Hepatocyte (in vitro differentiated cells): ENCODE data around the gene LRRFIP1. TPM values are rescaled to one million over a fixed set of nuclear protein-coding genes. Genes with fewer than 3 reads are reported as not detected.

Experiments
- DNase-seq: peaks from one replicate; pipeline ENCODE4 v3.0.0-alpha.2; 2016; ENCODE audit warnings: low spot score
- H2AFZ ChIP-seq: fragments of 200-600 bp; sonication (generic); 2 replicates; pipeline ENCODE4 v1.6.0; 2016; ENCODE audit warnings: antibody characterized with exemption, mild to moderate bottlenecking
- H3K27ac ChIP-seq: fragments of 200-600 bp; sonication (generic); 2 replicates; pipeline ENCODE4 v1.5.1; 2016; ENCODE audit warnings: mild to moderate bottlenecking
- H3K27me3 ChIP-seq: fragments of 200-600 bp; sonication (generic); 2 replicates; pipeline ENCODE4 v1.6.1; 2016
- H3K36me3 ChIP-seq: fragments of 200-600 bp; sonication (generic); replicated peaks from 2 replicates; pipeline ENCODE4 v1.5.1; 2016; ENCODE audit warnings: low read depth; ENCODE audit not compliant: insufficient read depth
- H3K4me1 ChIP-seq: fragments of 200-600 bp; sonication (generic); 2 replicates; pipeline ENCODE4 v1.5.1; 2016; ENCODE audit warnings: mild to moderate bottlenecking, moderate library complexity; ENCODE audit not compliant: insufficient read depth
- H3K4me2 ChIP-seq: fragments of 200-600 bp; sonication (generic); 2 replicates; pipeline ENCODE4 v1.6.0; 2016
- H3K4me3 ChIP-seq: fragments of 200-600 bp; sonication (generic); 2 replicates; pipeline ENCODE4 v1.5.1; 2016; ENCODE audit warnings: mild to moderate bottlenecking
- H3K79me2 ChIP-seq: fragments of 200-600 bp; sonication (generic); 2 replicates; pipeline ENCODE4 v1.6.0; 2017; ENCODE audit warnings: mild to moderate bottlenecking
- H3K9me2 ChIP-seq: fragments of 200-600 bp; sonication (generic); replicated peaks from 2 replicates; pipeline ENCODE4 v1.6.0; 2017; ENCODE audit warnings: mild to moderate bottlenecking; ENCODE audit not compliant: insufficient read depth
- H3K9me3 ChIP-seq: fragments of 200-600 bp; sonication (generic); 2 replicates; pipeline ENCODE4 v1.5.1; 2016; ENCODE audit warnings: low read depth, mild to moderate bottlenecking
- H4K20me1 ChIP-seq: fragments of 200-600 bp; sonication (generic); 2 replicates; pipeline ENCODE4 v1.6.0; 2016; ENCODE audit warnings: mild to moderate bottlenecking; ENCODE audit not compliant: insufficient read depth, poor library complexity, severe bottlenecking
- EZH2 ChIP-seq: fragments of 200-600 bp; sonication (generic); IDR thresholded peaks from 2 replicates; pipeline ENCODE4 v1.6.1; 2016; ENCODE audit warnings: antibody characterized with exemption, mild to moderate bottlenecking, borderline replicate concordance
- EZH2phosphoT487 ChIP-seq: fragments of 200-600 bp; sonication (generic); IDR thresholded peaks from one replicate; pipeline ENCODE4 v1.6.1; 2018; ENCODE audit warnings: antibody characterized with exemption, mild to moderate bottlenecking, low read depth, moderate library complexity; ENCODE audit not compliant: unreplicated experiment, severe bottlenecking
- WGBS: methylation state at CpG from one replicate; pipeline ENCODE4 v1.1.6; 2016; ENCODE audit warnings: low lambda C conversion rate; ENCODE audit errors: missing lambda C conversion rate; 5-methylcytosine and 5-hydroxymethylcytosine counted together
- polyA plus RNA-seq: library from polyadenylated mRNA; unstranded; fragments of >200 nt; fragmentation: Nextera tagmentation; extraction: Ambion mirVana; gene quantifications from 2 replicates; pipeline ENCODE4 v1.2.1, GENCODE V29; 2016
- total RNA-seq: library from RNA; depleted of rRNA; stranded (reverse); fragments of >200 nt; gene quantifications from 2 replicates; pipeline ENCODE4 v1.2.3, GENCODE V29; 2014
- TF ChIP-seq, protein P1 (sequence below): fragments of 200-600 bp; sonication (generic); IDR thresholded peaks from 2 replicates; pipeline ENCODE4 v1.5.1; 2016; ENCODE audit warnings: antibody characterized with exemption, mild to moderate bottlenecking; ENCODE audit not compliant: poor library complexity

Gene LRRFIP1
- total and polyA plus RNA-seq, 2 experiments from 2014 or later = 42.7 to 64.1 TPM

DNA sequence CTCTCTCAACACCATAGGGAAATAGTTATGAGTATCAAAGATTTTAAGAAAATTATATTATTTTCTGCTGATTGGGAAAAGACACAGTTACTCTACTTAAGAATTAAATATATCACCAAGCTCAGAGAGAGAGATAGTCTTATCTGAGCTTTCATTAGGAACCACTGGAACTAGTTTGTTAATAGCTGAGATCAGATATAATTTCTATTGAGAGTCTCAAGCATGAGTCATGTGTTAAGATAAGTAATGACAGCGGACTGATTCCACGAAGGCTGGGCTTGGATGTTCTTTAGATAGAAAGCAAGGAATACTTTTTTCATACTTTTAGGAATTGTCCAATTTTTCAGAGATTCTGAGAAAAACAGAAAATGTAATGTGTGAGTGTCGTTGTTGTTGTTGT lies 126.8 kb downstream of the LRRFIP1 start:
- no peak for TF ChIP-seq EZH2
- no peak for TF ChIP-seq EZH2phosphoT487
- TF ChIP-seq, protein P1, sequence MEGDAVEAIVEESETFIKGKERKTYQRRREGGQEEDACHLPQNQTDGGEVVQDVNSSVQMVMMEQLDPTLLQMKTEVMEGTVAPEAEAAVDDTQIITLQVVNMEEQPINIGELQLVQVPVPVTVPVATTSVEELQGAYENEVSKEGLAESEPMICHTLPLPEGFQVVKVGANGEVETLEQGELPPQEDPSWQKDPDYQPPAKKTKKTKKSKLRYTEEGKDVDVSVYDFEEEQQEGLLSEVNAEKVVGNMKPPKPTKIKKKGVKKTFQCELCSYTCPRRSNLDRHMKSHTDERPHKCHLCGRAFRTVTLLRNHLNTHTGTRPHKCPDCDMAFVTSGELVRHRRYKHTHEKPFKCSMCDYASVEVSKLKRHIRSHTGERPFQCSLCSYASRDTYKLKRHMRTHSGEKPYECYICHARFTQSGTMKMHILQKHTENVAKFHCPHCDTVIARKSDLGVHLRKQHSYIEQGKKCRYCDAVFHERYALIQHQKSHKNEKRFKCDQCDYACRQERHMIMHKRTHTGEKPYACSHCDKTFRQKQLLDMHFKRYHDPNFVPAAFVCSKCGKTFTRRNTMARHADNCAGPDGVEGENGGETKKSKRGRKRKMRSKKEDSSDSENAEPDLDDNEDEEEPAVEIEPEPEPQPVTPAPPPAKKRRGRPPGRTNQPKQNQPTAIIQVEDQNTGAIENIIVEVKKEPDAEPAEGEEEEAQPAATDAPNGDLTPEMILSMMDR = no peak
- Histone ChIP-seq H3K36me3 (no peaks in the 10 kb centered on the region), H3K9me3 (no peaks in the 10 kb centered on the region), H3K9me2 (no peaks in the 10 kb centered on the region), H3K27me3 (no peaks in the 10 kb centered on the region), H3K4me2 (no peak overlapping the region), H4K20me1 (no peaks in the 10 kb centered on the region), H2AFZ (no peak overlapping the region), H3K4me3 (no peak overlapping the region), H3K79me2 (no peaks in the 10 kb centered on the region), H3K27ac (no peak overlapping the region), H3K4me1 (no peaks in the 10 kb centered on the region)
- WGBS = 54% methylated on average over 3 of the region's 3 CpGs
- no peak for DNase-seq

DNA sequence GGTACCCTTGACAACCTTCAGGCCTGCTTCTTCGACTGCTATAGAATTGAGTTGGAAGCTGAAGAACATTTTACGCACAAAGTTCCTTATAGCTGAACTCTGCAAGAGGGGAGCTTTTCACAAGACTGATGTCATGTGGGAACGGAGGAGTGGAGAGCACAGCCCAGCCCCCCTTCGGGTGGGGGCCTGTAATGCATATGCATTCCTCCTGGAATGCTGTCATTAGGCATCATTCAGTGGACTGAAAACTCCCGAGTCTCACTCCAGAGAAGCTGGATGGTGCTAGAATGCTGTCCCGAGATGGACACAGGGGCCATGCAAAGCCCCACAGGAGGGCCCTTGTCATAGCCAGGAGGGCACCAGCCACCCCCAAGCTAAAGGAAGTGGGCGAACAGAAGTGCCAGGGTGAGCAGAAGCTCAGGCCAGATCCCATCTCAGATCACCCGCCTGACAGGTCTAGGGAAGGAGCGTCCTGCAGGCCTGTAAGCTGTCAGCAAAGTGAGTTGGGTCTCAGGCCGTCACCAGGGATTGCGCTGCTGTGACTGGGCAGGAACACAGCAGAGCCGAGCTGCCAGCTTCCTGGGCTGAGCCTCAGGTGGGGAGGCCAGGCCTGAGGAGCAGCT lies 127.3 kb downstream of the LRRFIP1 start:
- 81% methylated on average over 12 of the region's 12 CpGs for WGBS

DNA sequence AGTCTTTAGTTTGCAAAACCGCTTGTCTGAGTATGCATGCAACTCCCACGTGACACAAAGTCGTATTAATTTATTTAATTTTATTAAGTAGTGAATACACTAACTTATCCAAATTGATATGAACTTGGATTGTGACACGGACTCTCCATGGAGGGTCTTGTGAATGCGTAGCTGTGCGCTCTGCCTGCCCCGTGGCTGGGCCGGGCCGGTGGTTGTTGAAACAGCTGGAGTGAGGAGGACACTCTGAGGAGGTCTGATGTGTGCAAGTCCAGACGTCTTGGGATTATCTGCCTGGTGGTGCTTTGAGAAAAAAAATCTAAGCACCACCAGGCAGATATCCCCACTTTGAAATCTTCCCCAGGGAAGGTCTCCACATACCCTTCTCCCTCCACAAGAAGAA lies 130.2 kb downstream of the LRRFIP1 start:
- Histone ChIP-seq H3K4me1 (no peaks in the 10 kb centered on the region), H3K4me2 (no peak overlapping the region), H3K79me2 (no peaks in the 10 kb centered on the region), H3K9me3 (no peaks in the 10 kb centered on the region), H4K20me1 (no peaks in the 10 kb centered on the region), H3K36me3 (no peaks in the 10 kb centered on the region), H3K4me3 (no peak overlapping the region), H3K27me3 (no peaks in the 10 kb centered on the region), H2AFZ (no peak overlapping the region), H3K27ac (no peak overlapping the region), H3K9me2 (no peaks in the 10 kb centered on the region)
- WGBS = 87% methylated on average over 10 of the region's 10 CpGs
- no peak for DNase-seq
- TF ChIP-seq, protein P1 = no peak
- no peak for TF ChIP-seq EZH2
- TF ChIP-seq EZH2phosphoT487 = no peak

More for the DNA sequence above, 127.3 kb downstream of the LRRFIP1 start:
- H3K27me3 ChIP-seq = no peaks in the 10 kb centered on the region
- no peaks in the 10 kb centered on the region for H3K36me3 ChIP-seq
- no peak for TF ChIP-seq EZH2
- no peak for TF ChIP-seq EZH2phosphoT487
- TF ChIP-seq, protein P1 = no peak
- no peaks in the 10 kb centered on the region for H3K79me2 ChIP-seq
- H2AFZ ChIP-seq = no peak overlapping the region
- DNase-seq = no peak
- no peaks in the 10 kb centered on the region for H4K20me1 ChIP-seq
- no peaks in the 10 kb centered on the region for H3K4me1 ChIP-seq
- no peak overlapping the region for H3K27ac ChIP-seq
- no peak overlapping the region for H3K4me2 ChIP-seq
- H3K9me3 ChIP-seq = no peaks in the 10 kb centered on the region
- H3K4me3 ChIP-seq = no peak overlapping the region
- no peaks in the 10 kb centered on the region for H3K9me2 ChIP-seq

DNA sequence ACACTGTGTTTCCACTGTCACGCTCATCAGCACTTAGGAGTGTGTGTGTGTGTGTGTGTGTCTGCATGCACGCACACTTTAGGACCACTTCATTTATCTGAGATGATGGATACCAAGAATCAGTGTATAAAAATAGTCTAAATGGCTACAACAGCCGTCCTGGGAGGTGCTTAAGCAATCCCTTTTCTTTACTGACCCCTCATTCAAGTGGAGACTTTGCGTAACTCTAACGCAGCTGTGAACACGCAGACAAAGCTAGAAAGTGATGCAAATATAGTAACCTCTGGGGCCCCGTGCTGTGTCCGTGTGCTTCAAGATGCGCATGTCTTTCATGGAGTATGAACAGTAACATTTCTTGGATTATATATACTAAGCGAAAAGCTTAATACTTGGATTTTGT lies 130.8 kb downstream of the LRRFIP1 start:
- Histone ChIP-seq H3K9me2 (no peaks in the 10 kb centered on the region), H4K20me1 (no peaks in the 10 kb centered on the region), H3K4me3 (no peak overlapping the region), H3K27me3 (no peaks in the 10 kb centered on the region), H3K36me3 (no peaks in the 10 kb centered on the region), H2AFZ (no peak overlapping the region), H3K27ac (no peak overlapping the region), H3K9me3 (no peaks in the 10 kb centered on the region), H3K79me2 (no peaks in the 10 kb centered on the region), H3K4me1 (no peaks in the 10 kb centered on the region), H3K4me2 (no peak overlapping the region)
- TF ChIP-seq EZH2phosphoT487 (no peak), EZH2 (no peak)
- TF ChIP-seq, protein P1 = no peak
- WGBS = 93% methylated on average over 10 of the region's 10 CpGs
- no peak for DNase-seq
